GM18502 (cell line): ENCODE measurements around the gene HOXA13.

ENCODE experiments used
- ATAC-seq: cut with Tn5 transposase; IDR thresholded peaks from one replicate; pipeline ENCODE4 v1.9.1; 2021; ENCODE audit warnings: mild to moderate bottlenecking; ENCODE audit not compliant: unreplicated experiment, poor library complexity

The HOXA13 gene

GRCh38 chr7:27150568-27151340 is 49.1 kb downstream of the HOXA13 start:
- ATAC-seq: peak; percentile 85

- ATAC-seq: no peak
Observed at GRCh38 chr7:27149842-27150567, 49.9 kb downstream of the HOXA13 start.

GRCh38 chr7:27148756-27149641 is 50.9 kb downstream of the HOXA13 start:
- ATAC-seq: no peak

DNA sequence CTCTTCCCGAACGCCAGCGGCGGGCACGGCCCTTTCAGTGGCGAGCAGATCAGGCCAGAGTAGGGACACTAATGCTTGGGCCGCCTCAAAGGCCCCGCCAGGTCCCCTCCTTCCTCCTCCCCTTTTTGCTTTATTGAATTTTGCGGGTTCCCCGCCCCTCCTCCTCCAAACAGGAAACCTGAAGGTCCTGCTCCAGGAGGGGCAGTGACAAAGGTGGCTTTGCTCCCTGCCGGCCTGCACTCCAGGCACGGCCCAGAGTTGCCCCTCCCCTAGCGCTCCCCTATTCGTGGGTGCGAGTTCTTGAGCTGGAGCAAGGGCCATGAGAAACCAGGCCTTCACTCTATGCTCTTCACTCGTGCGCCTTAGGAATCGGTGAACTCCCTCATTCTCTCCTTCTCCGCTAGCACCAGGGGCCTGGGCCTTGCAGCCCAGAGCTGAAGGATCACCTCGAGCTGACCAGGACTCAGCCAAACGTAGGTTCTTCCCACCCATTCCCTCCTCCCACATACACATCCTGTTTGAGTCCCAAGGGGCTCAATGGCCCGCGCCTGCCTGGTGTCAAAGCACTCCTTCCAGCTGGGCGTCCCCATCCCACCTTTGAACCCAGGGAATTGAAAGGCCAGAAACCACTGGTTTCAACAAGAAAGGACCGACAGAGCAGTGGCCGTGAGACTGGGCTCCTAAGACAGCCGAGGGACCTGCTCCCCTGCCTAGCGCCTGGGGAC is 51.7 kb downstream of the HOXA13 start:
- no peak for ATAC-seq

DNA sequence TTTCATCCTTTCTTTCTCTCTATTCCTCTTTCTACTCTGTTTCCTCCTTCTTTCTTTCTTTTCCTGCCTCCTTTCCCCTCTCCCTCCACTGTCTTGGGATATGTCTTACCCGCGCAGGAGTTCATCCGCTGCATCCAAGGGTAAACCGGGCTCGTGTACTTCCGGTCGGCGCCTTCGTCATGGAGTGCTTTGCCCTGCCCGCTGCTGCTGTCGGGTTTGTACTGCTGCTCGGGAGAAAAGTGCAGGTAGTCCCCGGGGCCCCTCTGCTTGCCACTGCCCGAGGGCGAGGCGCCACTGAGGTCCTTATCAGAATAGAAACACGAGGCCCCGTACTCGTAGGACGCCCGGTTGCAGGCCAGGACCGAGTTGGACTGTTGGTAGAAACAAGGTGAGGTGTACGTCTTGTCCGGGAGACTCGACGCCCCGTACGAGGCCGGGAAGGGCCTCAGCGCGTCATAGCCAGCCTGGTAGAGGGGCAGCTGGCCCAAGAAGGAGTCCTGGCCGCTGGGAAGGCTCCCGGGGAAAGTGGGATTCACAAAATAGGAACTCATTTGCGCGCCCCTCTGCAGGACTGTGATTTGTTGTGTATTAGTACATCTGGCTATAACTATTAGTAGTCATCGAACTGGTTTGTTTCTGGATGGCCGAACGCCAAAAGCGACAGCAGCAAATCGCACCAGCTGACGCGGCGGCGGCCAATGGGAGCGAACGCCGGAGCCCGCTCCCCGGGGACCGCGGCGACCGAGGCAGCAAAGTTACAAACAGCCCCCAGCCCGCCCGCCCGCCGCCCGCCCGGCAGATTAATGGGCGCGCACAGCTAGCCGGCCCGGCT is 52.5 kb downstream of the HOXA13 start, which contains the start of gene HOXA6:
HOXA6 (minus strand) TSS at position 576 of the 832 bp plus-strand sequence; CDS start at position 551, 25 bp downstream.
- no peak for ATAC-seq

GRCh38 chr7:27146491-27147198 is 53.2 kb downstream of the HOXA13 start:
- no peak for ATAC-seq

DNA sequence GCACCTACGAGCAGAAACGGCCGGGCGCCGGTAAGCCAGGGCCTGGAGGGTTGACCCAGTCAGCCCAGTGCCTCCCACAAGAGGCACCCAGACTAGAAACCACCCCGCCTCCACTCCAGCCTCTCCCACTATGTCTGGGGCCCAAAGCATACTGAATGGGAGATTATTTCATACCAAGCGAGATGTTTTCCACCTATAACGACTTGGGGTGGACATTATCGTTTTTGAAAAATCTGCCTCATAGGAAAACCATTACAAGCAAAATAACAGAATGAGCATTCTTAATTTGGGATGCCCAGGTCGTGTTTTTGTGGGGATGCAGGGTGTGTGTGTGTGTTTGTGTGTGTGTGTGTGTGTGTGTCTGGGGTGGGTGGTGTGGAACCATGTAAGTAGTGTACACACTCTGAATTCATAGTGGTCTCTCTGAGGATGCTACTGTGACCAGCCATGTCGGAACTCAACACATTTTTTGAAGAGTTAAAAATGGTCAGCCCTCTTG is 53.9 kb downstream of the HOXA13 start:
- no peak for ATAC-seq

GRCh38 chr7:27145165-27145913 is 54.6 kb downstream of the HOXA13 start:
- ATAC-seq: no peak

DNA sequence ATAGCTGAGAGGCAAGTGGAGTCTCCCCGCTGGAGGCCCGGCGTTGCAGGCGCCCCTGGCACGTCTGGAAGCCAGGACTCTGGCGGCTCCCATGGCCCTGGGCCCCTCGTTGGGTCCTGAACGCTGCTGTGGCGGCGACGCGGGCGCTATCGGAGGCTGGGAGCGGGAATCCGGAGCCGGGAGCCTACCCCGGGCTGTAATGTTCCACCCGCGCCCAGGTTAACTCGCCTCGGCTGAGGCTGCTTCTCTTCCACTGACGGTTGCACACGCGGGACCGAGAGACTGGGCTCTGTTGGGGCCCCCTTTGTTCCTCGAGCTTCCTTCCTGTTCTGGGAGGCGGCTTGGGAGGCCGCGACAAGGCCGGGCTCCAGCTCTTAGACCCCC is 55.1 kb downstream of the HOXA13 start:
- no peak for ATAC-seq
